NCI-H1105 (cell line): ENCODE results near the gene CAPN7.

Experiments used
- DNase-seq: peaks from one replicate; lab custom pipeline; 2025; lab: John Stamatoyannopoulos, UW

Gene CAPN7

DNA sequence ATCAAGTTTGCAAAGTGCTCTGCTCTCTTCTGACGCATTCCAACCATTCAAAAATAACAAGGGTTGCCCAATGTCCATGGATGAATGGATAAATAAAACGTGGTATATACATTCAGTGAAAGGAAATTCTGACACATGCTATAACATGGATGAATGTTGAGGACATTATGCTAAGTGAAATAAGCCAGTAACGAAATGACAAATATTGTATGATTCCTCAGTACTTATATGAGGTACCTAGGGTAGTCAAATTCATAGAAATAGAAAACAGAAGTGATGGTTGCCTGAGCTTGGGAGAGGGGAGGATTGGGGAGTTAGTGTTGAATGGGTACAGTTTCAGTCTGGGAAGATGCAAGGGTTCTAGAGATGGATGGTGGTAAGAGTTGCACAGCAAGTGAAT, 92.5 kb downstream of the CAPN7 start:
- no peak for DNase-seq

DNA sequence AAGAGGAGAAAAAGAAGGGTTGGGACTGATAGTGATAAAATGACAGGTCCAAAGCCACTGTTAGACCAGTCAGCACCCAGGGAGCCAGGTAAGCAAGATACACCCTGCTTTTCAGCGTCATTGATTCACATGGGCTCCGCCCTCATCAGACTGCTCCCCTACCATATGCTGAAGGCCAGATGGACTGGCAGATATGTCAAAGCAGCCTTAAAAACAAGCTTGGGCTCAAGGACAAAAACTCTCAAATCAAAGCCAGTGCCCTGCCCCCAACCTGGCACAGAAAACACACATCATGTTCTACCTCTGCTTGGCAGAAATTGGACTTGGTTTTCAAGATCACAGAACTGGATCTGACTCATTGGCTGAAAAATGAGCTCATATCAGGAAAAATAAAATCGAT, 93.0 kb downstream of the CAPN7 start:
- DNase-seq = no peak

DNA sequence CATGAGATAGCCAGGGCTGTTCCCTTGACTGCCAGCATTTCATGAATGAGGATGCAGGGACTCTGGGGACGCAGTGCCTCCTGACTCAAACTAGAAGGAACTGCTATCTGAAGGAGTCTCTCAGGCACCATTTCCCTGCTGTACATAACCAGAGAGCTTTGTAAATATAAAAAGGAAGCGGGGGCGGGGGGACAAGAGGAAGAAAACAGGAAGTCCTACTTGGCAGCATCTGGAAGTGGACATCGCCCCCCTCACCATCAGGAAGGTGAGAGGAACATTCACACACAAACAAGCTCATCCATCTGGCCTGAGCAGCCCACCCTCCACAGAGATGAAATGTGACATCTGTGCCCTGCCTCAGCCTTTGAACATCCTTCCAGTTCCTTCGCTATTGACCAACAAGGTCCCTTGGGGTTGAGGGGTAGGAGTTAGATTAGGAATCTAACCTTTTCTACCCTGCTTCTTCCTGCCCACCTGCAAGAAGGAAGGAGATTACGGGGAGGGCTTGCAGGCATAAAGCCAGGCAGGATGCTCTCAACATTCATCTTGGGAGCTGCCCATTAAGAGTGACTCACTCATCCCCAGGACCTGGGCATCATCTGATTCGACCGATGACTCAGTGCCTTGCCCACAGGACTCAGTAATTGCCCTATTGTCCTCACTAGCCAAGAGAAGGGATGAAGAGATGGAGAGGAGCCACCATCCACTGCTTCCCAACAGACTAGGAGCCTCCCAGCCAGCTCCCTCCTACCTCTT, 94.5 kb downstream of the CAPN7 start:
- DNase-seq = no peak

DNA sequence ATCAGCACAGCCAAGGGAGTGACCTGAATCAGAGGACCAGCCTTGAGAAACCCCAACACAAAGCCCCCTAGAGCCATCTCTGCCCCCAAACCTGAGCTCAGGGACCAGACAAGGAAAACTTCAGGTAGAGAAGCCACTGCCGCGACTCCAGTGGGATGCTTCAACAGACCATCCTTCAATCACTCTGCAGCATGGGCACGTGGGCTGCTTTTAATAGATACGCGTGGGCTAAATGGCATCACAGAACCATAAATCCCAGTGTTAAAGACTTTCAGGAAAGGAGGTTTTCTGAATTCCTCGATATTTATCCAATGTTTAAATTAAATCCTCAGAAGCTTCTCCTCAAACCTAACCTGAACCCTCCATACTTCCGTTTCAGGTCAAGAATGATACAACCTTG, 95.7 kb downstream of the CAPN7 start:
- DNase-seq = no peak
